ENCODE data around the gene ACER3. TPM values are rescaled to one million over a fixed set of nuclear protein-coding genes. Genes with fewer than 3 reads are reported as not detected.

Gene ACER3
- total and polyA plus RNA-seq, 2 of the 4 experiments (the other 2 are of a cell fraction), result 3.5 to 10.0 TPM

DNA sequence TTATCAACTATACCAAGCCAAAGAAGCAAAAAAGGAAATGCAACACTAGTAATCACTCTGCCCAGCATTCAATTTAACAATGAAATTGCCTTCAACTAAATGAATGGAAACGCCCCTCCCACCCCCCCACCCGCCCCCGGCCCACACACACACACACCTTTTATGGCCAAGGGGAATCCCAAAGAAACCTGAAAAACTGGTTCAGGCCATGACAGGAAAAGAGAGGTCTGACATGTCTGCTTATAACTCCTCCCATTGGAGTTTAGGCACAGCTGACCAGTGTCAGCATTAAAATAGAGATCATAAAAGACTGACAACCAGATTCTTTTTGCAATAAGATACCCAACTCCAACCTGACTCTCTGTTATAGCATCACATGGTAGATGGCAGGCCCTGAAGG, 42.6 kb downstream of the ACER3 start:
- no peak overlapping the region for H2BK5ac ChIP-seq (ENCODE audit: low read depth, low read length, poor library complexity, severe bottlenecking)
- H3K14ac ChIP-seq (replicated peaks; ENCODE audit: low read depth, low read length), result no peak overlapping the region
- no peak overlapping the region for H2BK20ac ChIP-seq (ENCODE audit: low read depth, low read length)
- no peak overlapping the region for H3K18ac ChIP-seq (ENCODE audit: low read depth, low read length)
- no peak overlapping the region for H2AFZ ChIP-seq (replicated peaks; ENCODE audit: low read length, poor library complexity)
- ChIA-PET POLR2A (ENCODE audit: unreplicated experiment) (no interaction called here), CTCF (no interaction called here)
- H3K23ac ChIP-seq (ENCODE audit: low read depth, low read length), result no peak overlapping the region
- no peak overlapping the region for H2BK120ac ChIP-seq (ENCODE audit: low read depth, low read length)
- in situ Hi-C loops (cut with MboI; ENCODE audit: low sequenced_read_pairs), result no loop called here
- intact Hi-C loops (cut with micrococcal nuclease), result no loop called here
- no peak overlapping the region for H3K4me3 ChIP-seq (ENCODE audit: insufficient read depth, low read depth, low read length)
- H3K56ac ChIP-seq (ENCODE audit: extremely low read depth, insufficient read depth, low read length), result no peak overlapping the region
- DNase-seq, result no peak
- no peak overlapping the region for H4K91ac ChIP-seq (ENCODE audit: insufficient read depth, low read depth, low read length)
- H3K4ac ChIP-seq (ENCODE audit: low read depth, low read length), result no peak overlapping the region
- H3K79me1 ChIP-seq (ENCODE audit: low read depth in 1 of 2, low read length in 2 of 2), result no peaks in the 10 kb centered on the region
- no peak for TF ChIP-seq RCOR1 (IDR thresholded peaks at IDR 0.05; ENCODE audit: insufficient replicate concordance, low read length)
- TF ChIP-seq CEBPB (IDR thresholded peaks at IDR 0.05; ENCODE audit: low read depth, low read length), result no peak
- TF ChIP-seq CHD1 (IDR thresholded peaks at IDR 0.05; ENCODE audit: low read depth, low read length), result no peak
- TF ChIP-seq, protein P1, sequence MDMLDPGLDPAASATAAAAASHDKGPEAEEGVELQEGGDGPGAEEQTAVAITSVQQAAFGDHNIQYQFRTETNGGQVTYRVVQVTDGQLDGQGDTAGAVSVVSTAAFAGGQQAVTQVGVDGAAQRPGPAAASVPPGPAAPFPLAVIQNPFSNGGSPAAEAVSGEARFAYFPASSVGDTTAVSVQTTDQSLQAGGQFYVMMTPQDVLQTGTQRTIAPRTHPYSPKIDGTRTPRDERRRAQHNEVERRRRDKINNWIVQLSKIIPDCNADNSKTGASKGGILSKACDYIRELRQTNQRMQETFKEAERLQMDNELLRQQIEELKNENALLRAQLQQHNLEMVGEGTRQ (IDR thresholded peaks at IDR 0.05; ENCODE audit: low read depth, low read length), result no peak
- TF ChIP-seq POLR2A (IDR thresholded peaks at IDR 0.05; ENCODE audit: low read depth, low read length), result no peak
- TF ChIP-seq, protein P2, sequence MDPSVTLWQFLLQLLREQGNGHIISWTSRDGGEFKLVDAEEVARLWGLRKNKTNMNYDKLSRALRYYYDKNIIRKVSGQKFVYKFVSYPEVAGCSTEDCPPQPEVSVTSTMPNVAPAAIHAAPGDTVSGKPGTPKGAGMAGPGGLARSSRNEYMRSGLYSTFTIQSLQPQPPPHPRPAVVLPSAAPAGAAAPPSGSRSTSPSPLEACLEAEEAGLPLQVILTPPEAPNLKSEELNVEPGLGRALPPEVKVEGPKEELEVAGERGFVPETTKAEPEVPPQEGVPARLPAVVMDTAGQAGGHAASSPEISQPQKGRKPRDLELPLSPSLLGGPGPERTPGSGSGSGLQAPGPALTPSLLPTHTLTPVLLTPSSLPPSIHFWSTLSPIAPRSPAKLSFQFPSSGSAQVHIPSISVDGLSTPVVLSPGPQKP (IDR thresholded peaks at IDR 0.05; ENCODE audit: borderline replicate concordance, low read depth, low read length), result no peak
- no peak for TF ChIP-seq BHLHE40 (IDR thresholded peaks at IDR 0.05; ENCODE audit: low read depth, low read length)
- TF ChIP-seq NFE2L2 (IDR thresholded peaks at IDR 0.05; ENCODE audit: low read depth, low read length), result no peak
- TF ChIP-seq SMC3 (IDR thresholded peaks at IDR 0.05; ENCODE audit: low read depth, low read length), result no peak
- TF ChIP-seq MAZ (IDR thresholded peaks at IDR 0.05; ENCODE audit: borderline replicate concordance, low read depth, low read length), result no peak
- no peak for TF ChIP-seq MAFK (IDR thresholded peaks at IDR 0.05; ENCODE audit: low read depth, low read length)
- no peak for TF ChIP-seq RFX5 (IDR thresholded peaks at IDR 0.05; ENCODE audit: low read depth, low read length)
- TF ChIP-seq RAD21 (IDR thresholded peaks at IDR 0.05; ENCODE audit: low read length), result no peak
- TF ChIP-seq FOS (IDR thresholded peaks at IDR 0.05; ENCODE audit: low read depth, low read length), result no peak
- no peak for TF ChIP-seq MXI1 (IDR thresholded peaks at IDR 0.05; ENCODE audit: borderline replicate concordance, low read depth, low read length)
- TF ChIP-seq, protein P3, sequence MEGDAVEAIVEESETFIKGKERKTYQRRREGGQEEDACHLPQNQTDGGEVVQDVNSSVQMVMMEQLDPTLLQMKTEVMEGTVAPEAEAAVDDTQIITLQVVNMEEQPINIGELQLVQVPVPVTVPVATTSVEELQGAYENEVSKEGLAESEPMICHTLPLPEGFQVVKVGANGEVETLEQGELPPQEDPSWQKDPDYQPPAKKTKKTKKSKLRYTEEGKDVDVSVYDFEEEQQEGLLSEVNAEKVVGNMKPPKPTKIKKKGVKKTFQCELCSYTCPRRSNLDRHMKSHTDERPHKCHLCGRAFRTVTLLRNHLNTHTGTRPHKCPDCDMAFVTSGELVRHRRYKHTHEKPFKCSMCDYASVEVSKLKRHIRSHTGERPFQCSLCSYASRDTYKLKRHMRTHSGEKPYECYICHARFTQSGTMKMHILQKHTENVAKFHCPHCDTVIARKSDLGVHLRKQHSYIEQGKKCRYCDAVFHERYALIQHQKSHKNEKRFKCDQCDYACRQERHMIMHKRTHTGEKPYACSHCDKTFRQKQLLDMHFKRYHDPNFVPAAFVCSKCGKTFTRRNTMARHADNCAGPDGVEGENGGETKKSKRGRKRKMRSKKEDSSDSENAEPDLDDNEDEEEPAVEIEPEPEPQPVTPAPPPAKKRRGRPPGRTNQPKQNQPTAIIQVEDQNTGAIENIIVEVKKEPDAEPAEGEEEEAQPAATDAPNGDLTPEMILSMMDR (conservative IDR thresholded peaks at IDR 0.05; ENCODE audit: low read depth, low read length), result no peak
- no peak overlapping the region for H2AK9ac ChIP-seq (replicated peaks; ENCODE audit: low read depth, low read length, poor library complexity)
- H2BK15ac ChIP-seq (ENCODE audit: low read depth, low read length), result no peak overlapping the region
- no peaks in the 10 kb centered on the region for H4K20me1 ChIP-seq (ENCODE audit: insufficient read depth, low read length)
- dilution Hi-C loops (cut with HindIII; ENCODE audit: low sequenced_read_pairs, unreplicated experiment), result no loop called here
- H4K5ac ChIP-seq (ENCODE audit: low read depth, low read length), result no peak overlapping the region
- H3K27me3 ChIP-seq (ENCODE audit: control insufficient read depth, insufficient read depth, low read length), result no peaks in the 10 kb centered on the region
- no peaks in the 10 kb centered on the region for H3K36me3 ChIP-seq (ENCODE audit: control insufficient read depth, insufficient read depth, low read length)
- no peaks in the 10 kb centered on the region for H3K9me1 ChIP-seq (ENCODE audit: insufficient read depth, low read length)
- peaks cover 4% of the 10 kb centered on the region for H3K9me3 ChIP-seq (ENCODE audit: control insufficient read depth, insufficient read depth, low read length)
- H3K9ac ChIP-seq (ENCODE audit: low read depth, low read length), result no peak overlapping the region
- H2AK5ac ChIP-seq (ENCODE audit: low read depth, low read length), result no peak overlapping the region
- no peak overlapping the region for H3K27ac ChIP-seq (ENCODE audit: insufficient read depth, low read length)
- H4K8ac ChIP-seq (ENCODE audit: low read depth in 2 of 2, low read length in 2 of 2), result no peak overlapping the region
- no CpG with 5 or more reads among the region's 3 CpGs for WGBS, 2 experiments (ENCODE audit: extremely low coverage in 2 of 2, insufficient read length in 1 of 2)
- H3K4me2 ChIP-seq (ENCODE audit: low read depth, low read length), result no peak overlapping the region
- no TSS peak for BruUV-seq (replicated peaks)
- no peak for ATAC-seq (ENCODE audit: low read depth)
- H3K4me1 ChIP-seq (ENCODE audit: control insufficient read depth, insufficient read depth, low read length), result no peaks in the 10 kb centered on the region
